Fibroblast of villous mesenchyme (primary cell): ENCODE measurements around the gene HK2. TPM values are rescaled to one million over a fixed set of nuclear protein-coding genes. Genes with fewer than 3 reads are reported as not detected.
A peak's percentile ranks its signal among the peaks of the same experiment; 100 is the strongest.

ENCODE experiments used
- DNase-seq: peaks from one replicate; pipeline ENCODE4 v3.0.0-alpha.2; 2010; ENCODE audit warnings: low read depth
- H3K4me3 ChIP-seq: 2 replicates; pipeline ENCODE4 v1.5.1; 2011; ENCODE audit warnings: low read depth, mild to moderate bottlenecking, low read length
- CTCF ChIP-seq: IDR thresholded peaks from 2 replicates; pipeline ENCODE4 v1.5.1; 2012; ENCODE audit warnings: low read depth, mild to moderate bottlenecking, low read length; ENCODE audit not compliant: insufficient read depth
- total RNA-seq: library from RNA; depleted of rRNA; stranded (reverse); fragments of >200 nt; gene quantifications from 2 replicates; pipeline ENCODE4 v1.2.3, GENCODE V29; 2012

The HK2 gene
- total RNA-seq, 1 donor, result 15.1 TPM

- DNase-seq, result no peak
- no peak for TF ChIP-seq CTCF
- H3K4me3 ChIP-seq, result no peak overlapping the region
These were observed 24.4 kb downstream of the HK2 start for GRCh38 chr2:74858281-74858680.

- no peak for TF ChIP-seq CTCF
- DNase-seq, result no peak
- no peak overlapping the region for H3K4me3 ChIP-seq
These were observed 26.2 kb downstream of the HK2 start for GRCh38 chr2:74860079-74860478.

GRCh38 chr2:74860521-74860920, 26.6 kb downstream of the HK2 start:
- peak; percentile 63 for DNase-seq
- no peak for TF ChIP-seq CTCF
- no peak overlapping the region for H3K4me3 ChIP-seq

GRCh38 chr2:74861531-74861930, 27.6 kb downstream of the HK2 start:
- no peak overlapping the region for H3K4me3 ChIP-seq
- no peak for DNase-seq
- no peak for TF ChIP-seq CTCF

- no peak for TF ChIP-seq CTCF
- peak; percentile 50 for DNase-seq
- H3K4me3 ChIP-seq, result no peak overlapping the region
These were observed 28.4 kb downstream of the HK2 start for GRCh38 chr2:74862020-74862964.

GRCh38 chr2:74863802-74864248, 29.9 kb downstream of the HK2 start:
- TF ChIP-seq CTCF, result no peak
- H3K4me3 ChIP-seq, result no peak overlapping the region
- no peak for DNase-seq
